BE2C (cell line): Measurements from ENCODE around the gene GRIA1.

ENCODE experiments used
- DNase-seq: peaks from one replicate; pipeline ENCODE4 v3.0.0-alpha.2; 2020
- H3K27me3 ChIP-seq: fragments of 250-450 bp; sonication (Bioruptor Pico); 2 replicates; pipeline ENCODE4 v1.5.1; 2020; ENCODE audit warnings: mild to moderate bottlenecking
- H3K36me3 ChIP-seq: fragments of 250-450 bp; sonication (Bioruptor Pico); 2 replicates; pipeline ENCODE4 v1.5.1; 2020; ENCODE audit warnings: mild to moderate bottlenecking
- H3K4me1 ChIP-seq: fragments of 250-450 bp; sonication (Bioruptor Pico); 2 replicates; pipeline ENCODE4 v1.5.1; 2020
- H3K4me3 ChIP-seq: 2 replicates; pipeline ENCODE4 v1.5.1; 2011; ENCODE audit warnings: low read depth, low read length
- H3K9me3 ChIP-seq: fragments of 250-450 bp; sonication (Bioruptor Pico); 2 replicates; pipeline ENCODE4 v1.5.1; 2020
- CTCF ChIP-seq: IDR thresholded peaks from 2 replicates; pipeline ENCODE4 v1.5.1; 2012; ENCODE audit warnings: mild to moderate bottlenecking, low read depth, low read length

Gene GRIA1

GRCh38 chr5:153779836-153780235, 289.4 kb downstream of the GRIA1 start:
- peaks cover 25% of the 10 kb centered on the region for H3K4me1 ChIP-seq
- no peaks in the 10 kb centered on the region for H3K36me3 ChIP-seq
- H3K9me3 ChIP-seq: no peaks in the 10 kb centered on the region
- TF ChIP-seq CTCF: no peak
- H3K4me3 ChIP-seq: no peak overlapping the region
- no peaks in the 10 kb centered on the region for H3K27me3 ChIP-seq
- DNase-seq: no peak

DNA sequence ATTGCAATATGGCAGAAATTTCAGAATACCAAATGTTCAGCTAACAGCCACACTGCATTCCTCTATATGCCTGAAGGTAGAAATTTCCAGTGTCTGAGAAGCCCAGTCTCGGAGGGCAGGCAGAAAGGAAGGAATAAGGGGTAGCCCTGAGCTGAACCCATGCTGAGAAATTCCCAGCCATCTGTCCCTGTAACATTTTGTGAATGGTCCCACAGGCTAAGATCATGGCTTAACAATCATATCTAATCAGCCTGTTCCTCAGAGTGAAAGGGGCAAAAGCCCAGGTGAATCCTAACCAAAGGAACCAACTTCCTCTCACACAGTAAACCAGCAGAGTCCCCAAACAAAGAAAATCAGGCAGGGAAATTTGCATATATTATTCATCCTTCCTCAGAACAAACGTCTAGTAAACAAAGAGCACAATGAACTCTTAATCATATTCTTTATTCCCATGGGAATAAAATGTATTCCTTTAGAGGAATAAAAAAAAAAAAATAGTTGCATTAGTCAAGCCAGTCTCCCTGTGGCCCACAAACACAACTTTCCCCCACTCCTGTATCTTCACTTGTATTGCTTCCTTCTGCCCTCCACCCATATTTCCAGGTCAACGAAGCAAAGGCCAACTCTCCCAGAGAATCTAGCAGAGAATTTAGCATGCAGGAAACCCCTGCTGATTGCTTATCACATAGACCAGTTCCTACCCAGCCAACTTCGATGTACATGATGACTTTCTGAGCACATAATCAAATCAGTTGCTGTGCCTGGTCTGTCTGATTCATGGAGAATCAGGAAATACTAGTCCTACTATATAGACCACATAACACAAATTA, 290.6 kb downstream of the GRIA1 start:
- no peaks in the 10 kb centered on the region for H3K27me3 ChIP-seq
- H3K4me3 ChIP-seq: no peak overlapping the region
- peak; percentile 52 for DNase-seq
- H3K9me3 ChIP-seq: no peaks in the 10 kb centered on the region
- peaks cover 24% of the 10 kb centered on the region for H3K4me1 ChIP-seq
- no peaks in the 10 kb centered on the region for H3K36me3 ChIP-seq
- no peak for TF ChIP-seq CTCF

- Histone ChIP-seq H3K4me3 (no peak overlapping the region), H3K36me3 (no peaks in the 10 kb centered on the region), H3K4me1 (peaks cover 26% of the 10 kb centered on the region), H3K27me3 (no peaks in the 10 kb centered on the region), H3K9me3 (no peaks in the 10 kb centered on the region)
- TF ChIP-seq CTCF: no peak
- DNase-seq: no peak
Observed at GRCh38 chr5:153782589-153783361, 292.3 kb downstream of the GRIA1 start.

- H3K36me3 ChIP-seq: no peaks in the 10 kb centered on the region
- no peak overlapping the region for H3K4me3 ChIP-seq
- H3K9me3 ChIP-seq: no peaks in the 10 kb centered on the region
- peaks cover 22% of the 10 kb centered on the region for H3K4me1 ChIP-seq
- H3K27me3 ChIP-seq: no peaks in the 10 kb centered on the region
- no peak for TF ChIP-seq CTCF
- no peak for DNase-seq
Observed at GRCh38 chr5:153783362-153783658, 292.8 kb downstream of the GRIA1 start.

DNA sequence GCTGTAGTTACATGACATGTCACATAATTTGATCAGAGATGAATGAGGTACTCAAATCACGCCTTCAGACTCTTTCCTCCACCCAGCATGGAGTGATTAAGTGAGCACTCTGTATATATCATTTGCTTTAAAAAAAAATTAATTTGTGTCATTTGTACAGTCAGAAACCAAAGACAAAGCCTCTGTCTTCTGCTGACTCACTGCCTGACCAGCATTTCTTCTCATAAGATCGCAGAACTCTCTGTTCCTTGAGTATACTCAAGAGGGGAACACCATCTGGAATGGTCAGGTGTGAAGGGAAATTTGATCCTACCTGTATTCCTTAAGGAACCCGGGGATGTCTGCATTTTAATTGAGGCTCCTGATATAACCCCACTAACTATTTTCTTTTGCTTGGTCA, 293.8 kb downstream of the GRIA1 start:
- no peak for DNase-seq

More for the DNA sequence above, 293.8 kb downstream of the GRIA1 start:
- TF ChIP-seq CTCF: no peak
- H3K4me1 ChIP-seq: peaks cover 15% of the 10 kb centered on the region
- H3K36me3 ChIP-seq: no peaks in the 10 kb centered on the region
- H3K27me3 ChIP-seq: no peaks in the 10 kb centered on the region
- no peaks in the 10 kb centered on the region for H3K9me3 ChIP-seq
- no peak overlapping the region for H3K4me3 ChIP-seq
